DMS53 treated with DMSO at 0.1 percent for 48 hours (cell line): ENCODE measurements around the gene C3orf70.

ENCODE experiments used
- DNase-seq: peaks from one replicate; lab custom pipeline; 2025; ENCODE audit not compliant: unreplicated experiment; lab: John Stamatoyannopoulos, UW

The C3orf70 gene

DNA sequence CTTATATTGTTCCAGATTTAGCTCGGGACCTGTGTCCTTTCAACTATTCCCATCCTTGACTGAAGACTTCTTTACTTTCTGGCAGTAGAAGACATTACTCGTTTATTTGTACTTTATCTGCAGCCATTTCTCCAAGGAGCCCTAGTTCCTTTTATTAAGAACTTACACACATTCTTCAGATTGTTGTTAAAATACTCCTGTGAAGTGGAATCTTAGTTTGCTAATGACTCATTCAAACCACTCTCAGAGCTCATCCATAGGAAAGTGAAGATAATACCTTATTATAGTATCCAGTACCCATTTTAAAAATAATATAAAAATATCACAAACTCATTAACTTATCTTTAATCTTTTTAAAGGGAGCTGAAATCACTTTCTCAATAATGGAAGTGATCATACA is 63.5 kb downstream of the C3orf70 start:
- no peak for DNase-seq

DNA sequence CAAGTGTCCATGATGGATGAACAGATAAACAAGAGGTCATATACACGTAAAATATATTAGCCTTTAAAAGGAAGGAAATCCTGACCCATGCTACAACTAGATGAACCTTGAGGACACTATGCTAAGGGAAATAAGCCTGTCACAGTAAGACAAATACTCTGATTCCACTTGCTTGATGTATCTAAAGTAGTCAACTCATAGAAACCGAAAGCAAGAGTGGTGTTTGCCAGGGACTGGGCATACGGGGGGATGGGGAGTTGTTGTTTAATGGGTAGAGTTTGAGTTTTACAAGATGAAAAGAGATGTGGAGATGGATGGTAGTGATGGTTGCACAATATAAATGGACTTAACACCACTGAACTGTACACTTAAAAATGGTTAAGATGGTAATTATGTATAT is 65.4 kb downstream of the C3orf70 start:
- no peak for DNase-seq

DNA sequence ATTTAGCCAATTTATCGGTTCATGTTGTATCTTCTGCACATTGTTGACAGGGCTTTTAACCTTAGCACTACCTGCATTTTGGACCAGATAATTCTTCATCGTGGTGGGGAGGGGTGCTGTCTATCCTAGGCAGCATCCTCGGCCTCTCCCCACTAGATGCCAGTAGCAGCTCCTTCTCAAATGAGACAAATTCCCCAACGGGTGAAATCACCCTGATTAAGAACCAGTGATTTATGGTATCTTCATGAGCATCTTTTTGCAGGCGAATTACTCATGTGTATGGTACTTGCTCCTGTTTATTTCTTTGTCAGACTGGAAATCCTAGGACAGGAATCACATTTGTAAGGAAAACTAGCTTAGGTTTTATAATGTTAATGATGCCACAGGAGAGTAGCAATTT is 68.0 kb downstream of the C3orf70 start:
- DNase-seq = no peak

- DNase-seq = no peak
Measured at GRCh38 chr3:185084402-185084801, 68.5 kb downstream of the C3orf70 start.

DNA sequence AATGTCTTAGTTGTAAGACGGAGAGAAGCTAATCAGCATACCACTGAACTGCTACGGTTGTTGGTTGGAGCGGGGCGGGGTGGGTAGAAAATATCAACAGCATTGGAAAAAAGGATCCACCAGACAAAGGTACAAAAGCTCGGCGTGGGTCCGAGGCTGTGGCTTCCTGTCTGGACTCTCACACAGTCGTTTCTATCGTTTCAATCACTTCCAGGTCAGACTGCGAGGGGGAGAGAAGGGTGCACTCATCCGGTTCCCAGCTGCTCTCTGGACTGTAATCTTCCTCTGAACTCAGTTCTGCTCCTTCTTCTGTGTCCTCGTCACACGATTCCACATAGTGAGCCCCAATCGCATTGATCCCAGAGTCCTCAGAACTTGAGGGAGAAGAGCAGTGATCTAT is 70.0 kb downstream of the C3orf70 start:
- DNase-seq = no peak

- DNase-seq = no peak
Measured at GRCh38 chr3:185082149-185082548, 70.7 kb downstream of the C3orf70 start.

DNA sequence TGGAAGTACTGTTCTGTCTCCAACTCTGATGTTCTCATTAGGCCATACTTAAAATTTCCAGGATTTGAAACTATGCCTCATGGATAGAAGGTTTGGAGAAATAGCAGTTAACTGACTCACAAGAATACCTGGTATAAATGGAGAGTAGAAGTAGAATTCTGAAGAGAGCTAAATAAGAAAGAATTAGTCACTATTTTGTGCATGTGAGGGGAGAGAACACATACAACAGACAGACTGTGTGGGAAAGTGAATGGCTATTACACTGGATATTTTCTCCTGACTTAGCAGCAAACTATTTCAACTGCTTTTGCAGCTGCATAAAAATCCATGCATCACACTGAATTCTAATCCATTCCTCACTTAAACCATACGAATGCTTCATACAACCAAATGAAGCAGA is 71.3 kb downstream of the C3orf70 start:
- no peak for DNase-seq

DNA sequence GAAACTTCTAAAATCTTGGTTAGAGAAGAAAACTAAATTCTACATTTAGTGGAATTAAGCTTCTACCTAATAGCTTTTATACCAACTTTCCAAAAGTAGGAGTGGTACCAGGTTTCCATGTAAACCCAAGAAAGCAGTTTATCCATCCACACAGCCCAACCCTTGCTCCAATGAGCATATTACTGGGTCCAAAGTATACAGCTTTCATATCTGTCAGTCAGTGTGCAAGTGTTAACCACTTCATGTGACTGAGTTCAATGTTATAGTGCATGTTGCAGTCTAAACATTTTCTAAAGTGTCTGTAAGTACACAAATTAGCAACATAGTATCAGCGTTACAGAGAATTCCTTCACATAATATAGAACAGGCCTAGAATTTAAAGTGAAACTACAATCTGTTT is 73.2 kb downstream of the C3orf70 start:
- DNase-seq = no peak

DNA sequence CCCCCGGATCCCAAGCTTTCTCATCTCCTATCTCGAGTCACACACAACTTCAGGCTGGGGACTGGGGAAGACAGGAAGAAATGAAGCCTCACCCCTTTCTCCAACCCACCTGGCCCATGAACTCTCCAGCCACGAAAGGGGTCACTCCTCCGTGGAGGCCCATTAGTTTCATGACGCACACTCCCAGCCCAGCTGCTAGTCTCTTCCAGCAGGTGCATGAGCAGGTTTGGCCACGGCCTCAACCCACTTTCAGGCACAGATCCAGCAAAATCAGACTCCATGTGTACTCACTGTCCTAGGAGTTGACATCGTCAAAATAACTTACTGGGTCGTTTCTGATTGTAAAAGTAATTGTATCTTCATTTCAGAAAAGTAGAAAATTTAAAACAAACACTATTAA is 76.6 kb downstream of the C3orf70 start:
- DNase-seq = no peak

DNA sequence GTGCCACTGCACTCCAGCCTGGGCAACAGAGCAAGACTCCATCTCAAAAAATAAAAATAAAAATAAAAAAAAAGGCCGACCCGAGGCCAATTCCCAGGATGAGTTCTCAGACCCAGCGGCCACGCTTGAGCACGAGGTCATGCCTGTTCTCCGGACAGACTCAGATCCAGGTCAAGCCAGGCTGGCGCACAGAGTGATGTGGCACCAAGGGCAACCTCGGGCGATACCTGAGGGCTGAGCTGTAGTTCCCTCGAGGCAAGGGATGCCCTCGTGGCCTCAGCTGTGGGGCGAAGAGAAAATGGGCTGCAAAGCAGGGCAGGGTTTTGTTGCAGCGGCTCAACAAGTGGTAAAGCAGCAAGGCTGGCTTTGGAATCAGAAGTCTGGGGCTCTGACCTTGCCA is 77.3 kb downstream of the C3orf70 start:
- DNase-seq = no peak

GRCh38 chr3:185071287-185071800 is 81.5 kb downstream of the C3orf70 start:
- DNase-seq = no peak

DNA sequence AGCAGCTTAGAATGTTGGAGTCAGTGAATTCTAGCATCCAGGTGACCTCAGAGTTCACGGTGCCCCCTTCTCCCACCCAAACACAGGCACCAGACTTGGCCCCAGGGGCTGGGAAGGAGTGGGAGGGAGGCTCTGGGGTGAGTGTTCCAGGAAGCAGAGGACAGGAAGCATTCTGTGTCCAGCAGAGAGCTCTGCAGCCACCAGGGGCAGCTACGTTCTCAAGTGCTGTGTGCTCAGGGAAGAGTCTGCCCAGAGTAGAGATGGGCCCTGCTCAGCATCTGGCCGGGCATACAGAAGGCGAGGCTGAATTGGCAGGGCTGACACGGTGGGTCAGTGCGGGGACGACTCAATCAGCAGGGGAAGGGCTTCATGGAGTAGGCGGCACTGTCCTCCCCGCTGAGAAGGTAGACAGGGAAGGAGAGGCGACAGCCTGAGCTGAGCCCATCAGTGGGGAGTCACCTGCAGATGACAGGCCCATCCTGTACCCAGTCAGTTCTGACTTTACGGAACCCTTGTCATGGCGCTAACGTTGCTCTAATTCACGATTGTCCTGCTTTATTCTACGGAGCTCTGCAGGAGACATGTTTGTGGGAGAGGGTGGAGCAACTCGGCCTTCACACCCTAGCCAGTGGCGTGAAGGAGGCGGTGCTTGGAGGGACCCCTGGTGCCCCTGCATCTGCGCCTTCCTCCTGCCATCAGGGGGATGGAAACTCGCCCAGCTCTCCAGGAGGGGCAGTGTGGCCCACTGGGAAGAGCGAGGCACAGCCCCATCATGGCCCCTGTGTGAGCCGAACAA is 82.2 kb downstream of the C3orf70 start:
- peak; percentile 62 for DNase-seq

DNA sequence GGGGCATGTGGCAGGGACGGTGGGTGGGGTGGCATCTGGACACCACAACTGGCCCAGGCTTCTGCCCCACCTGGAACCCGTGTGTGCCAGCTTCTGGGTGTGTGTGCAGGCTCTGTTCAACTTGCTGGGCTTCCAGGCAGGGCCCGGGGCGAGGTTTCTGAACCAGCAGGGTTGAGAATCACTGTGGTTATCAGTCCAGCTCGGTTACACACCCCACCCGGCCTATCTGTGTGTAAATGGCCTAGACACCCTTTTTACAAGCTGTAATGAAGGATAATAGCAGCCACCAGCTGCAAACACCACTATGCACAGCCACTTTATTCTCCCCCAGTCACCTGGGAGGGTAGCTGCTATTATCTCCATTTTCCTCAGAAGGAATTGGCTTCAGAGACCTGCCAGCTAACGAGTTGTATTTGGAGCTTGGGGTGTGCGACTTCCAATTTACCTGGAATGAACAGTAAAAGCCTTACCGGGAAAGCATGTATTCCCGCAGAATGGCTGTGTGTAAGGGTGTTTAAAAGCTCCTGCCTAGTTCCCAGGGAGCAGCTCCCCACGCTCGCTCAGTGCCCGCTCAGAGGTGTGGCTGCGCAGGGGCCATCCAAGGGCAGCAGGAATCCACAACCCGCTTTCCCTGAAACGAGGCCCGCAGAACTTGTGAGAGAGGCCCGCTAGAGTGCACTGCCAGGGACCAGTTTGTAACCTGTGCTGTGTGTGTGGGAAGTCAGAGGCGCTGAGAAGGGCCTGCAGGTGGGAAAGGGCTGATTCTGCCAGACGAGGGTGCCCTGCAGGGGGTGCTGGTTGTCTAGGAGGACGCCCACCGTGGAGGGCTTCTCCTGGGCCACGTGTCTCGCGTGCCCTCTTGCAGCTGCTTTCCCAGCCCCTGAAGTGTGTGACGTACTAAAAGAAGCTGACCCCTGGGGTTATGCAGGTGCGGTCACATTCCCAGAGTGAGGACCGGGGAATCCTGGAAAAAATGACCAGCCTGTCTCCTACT is 83.5 kb downstream of the C3orf70 start:
- DNase-seq = no peak

- DNase-seq = no peak
Measured at GRCh38 chr3:185067173-185067572, 85.7 kb downstream of the C3orf70 start.

DNA sequence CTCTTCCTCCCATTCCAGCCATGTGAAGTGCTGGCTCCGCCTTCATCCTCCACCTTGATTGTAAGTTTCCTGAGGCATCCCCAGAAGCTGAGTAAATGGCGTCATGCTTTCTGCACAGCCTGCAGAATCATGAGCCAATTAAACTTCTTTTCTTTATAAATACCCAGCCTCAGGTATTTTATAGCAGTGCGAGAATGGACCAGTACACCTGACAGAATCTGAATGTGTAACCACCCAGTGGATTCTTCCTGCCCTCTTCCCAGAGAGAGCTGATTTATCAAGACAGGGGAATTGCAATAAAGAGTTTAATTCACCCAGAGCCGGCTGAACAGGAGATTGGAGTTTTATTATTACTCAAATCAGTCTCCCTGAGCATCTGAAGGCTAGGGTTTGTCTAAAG is 86.6 kb downstream of the C3orf70 start:
- DNase-seq = no peak

DNA sequence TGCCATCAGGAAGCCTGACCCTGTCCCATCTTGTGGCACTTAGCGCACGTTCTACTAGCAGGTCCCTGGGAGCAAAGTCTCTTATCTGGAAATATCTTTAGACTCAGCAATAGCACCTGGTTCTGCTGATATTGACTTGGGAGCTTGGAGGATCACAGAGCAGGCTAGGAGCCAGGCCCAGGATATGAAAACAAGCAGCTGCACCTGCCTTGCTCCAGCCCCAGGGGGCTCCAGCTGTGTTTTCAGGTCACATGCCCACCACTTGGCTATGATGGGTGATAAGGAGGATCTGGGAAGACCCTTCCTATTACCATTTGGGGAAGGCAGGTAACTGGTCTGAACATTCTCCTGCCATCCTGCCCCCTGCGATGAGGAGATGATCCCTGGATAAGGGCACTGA is 87.8 kb downstream of the C3orf70 start:
- DNase-seq = no peak

DNA sequence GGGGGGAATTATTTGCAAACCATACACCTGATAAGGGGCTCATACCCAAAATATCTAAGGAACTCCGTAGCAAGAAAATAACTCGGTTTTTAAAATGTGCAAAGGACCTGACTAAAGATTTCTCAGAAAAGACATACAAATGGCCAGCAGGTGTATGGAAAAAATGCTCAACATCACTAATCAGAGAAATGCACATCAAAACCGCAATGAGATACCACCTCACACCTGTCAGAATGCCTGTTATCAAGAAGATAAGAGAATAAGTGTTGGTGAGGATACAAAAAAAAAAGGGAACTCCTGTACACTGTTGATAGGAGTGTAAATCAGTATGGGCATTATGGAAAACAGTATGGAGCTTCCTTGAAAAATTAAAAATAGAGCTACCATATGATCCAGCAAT is 89.4 kb downstream of the C3orf70 start:
- DNase-seq = no peak

- DNase-seq = no peak
Measured at GRCh38 chr3:185062191-185062590, 90.7 kb downstream of the C3orf70 start.

DNA sequence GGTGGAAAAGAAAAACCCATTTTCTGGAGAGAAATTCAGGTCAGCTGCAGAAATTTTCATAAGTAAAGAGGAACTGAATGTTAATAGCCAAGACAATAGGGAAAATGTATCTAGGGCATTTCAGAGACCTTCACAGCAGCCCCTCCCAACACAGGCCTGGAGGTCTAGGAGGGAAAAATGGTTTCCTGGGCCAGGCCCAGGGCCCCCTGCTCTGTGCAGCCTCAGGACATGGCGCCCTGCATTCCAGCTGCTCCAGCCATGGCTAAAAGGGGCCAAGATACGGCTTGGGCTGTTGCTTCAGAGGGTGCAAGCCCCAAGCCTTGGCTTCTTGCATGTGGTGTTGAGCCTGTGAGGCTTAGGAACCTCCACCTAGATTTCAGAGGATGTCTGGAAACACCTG is 92.2 kb downstream of the C3orf70 start:
- DNase-seq = no peak

DNA sequence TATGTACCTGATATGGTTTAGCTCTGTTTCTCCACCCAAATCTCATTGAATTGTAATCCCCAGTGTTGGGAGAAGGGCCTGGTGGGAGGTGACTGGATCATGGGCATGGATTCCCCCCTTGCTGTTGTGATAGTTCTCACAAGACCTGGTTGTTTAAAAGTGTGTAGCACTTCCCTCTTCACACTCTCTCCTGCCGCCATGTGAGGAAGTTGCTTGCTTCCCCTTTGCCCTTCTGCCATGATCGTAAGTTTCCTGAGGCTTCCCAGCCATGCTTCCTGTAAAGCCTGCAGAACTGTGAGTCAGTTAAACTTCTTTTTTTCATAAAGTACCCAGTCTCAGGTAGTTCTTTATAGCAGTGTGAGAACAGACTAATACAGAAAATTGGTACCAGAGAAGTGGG is 93.1 kb downstream of the C3orf70 start:
- no peak for DNase-seq

DNA sequence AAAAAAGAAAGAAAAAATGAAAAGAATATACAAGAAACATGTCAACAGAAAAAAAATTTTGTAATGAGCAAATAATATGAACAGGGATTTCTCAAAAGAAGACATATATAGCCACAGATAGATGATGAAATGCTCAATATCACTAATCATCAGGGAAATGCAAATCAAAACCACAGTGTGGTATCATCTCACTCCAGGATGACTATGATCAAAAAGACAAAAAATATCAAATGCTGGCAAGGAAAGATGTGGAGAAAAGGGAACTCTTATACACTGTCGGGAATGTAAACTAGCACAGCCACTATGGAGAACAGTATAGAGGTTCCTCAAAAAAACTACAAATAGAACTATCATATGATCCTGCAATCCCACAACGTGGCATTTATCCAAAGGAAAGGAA is 94.1 kb downstream of the C3orf70 start:
- DNase-seq = no peak

DNA sequence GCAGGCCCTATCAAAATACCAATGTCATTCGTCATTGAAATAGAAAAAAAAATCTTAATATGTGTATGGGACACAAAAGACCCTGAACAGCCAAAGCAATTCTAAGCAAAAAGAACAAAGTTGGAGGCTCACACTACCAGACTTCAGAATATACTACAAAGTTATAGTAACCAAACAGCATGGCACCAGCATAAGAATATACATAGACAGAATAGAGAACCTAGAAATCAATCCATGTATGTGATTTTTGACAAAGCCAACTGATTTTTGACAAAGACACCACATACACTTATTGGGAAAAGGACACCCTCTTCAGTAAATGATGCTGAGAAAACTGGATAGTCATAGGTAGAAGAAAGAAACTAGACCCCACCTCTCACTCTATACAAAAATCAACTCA is 95.0 kb downstream of the C3orf70 start:
- DNase-seq = no peak
